GM12892 (cell line): ENCODE results near the gene ZNF784.

Source experiments
- DNase-seq: peaks from one replicate; pipeline ENCODE4 v3.0.0; 2011; ENCODE audit not compliant: insufficient read length
- FAIRE-seq: peaks from 2 replicates; lab custom pipeline; 2011; peaks lifted over from hg19 to GRCh38; lab: Jason Lieb, UNC
- POLR2A ChIP-seq: IDR thresholded peaks from 2 replicates; pipeline ENCODE4 v1.6.1; 2011; ENCODE audit warnings: low read depth, low read length, control low read depth
- POLR2AphosphoS5 ChIP-seq: IDR thresholded peaks from 2 replicates; pipeline ENCODE4 v1.6.1; 2011; ENCODE audit warnings: low read depth, low read length, control low read depth
- TAF1 ChIP-seq: IDR thresholded peaks from 2 replicates; pipeline ENCODE4 v1.6.1; 2011; ENCODE audit warnings: low read depth, mild to moderate bottlenecking, control low read depth, low read length, borderline replicate concordance

Gene ZNF784

DNA sequence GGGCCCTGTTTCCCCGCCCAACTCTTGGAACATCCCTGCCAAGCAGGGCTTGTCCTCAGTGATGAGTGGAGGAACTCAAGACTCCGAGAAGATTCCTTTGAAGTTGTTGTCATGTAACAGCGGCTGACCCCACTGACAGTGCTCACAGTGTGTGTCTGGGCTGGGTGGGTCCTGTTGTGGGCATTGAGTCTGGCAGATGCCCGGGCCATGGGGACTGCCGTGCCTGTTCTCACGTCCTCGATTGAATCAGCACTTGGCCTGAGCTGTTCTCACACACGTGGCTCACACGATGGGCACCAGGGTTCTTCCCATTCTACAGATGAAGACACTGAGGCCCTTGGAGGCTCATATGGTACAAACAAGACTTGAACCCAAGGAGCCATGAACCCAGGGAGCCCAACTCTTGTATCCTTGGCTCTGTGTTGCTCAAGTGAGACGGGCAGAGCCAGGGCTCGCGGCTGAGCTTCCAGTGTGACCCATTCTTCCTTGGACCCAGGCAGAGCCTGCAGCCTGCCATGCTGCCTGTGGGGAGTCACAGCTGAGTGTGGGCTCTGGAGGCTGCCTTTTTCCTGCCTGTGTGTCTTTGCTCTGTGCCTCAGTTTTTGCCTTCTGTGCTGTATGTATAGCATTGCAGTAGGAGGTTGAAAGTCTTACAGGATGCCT is 42.1 kb upstream of the ZNF784 start:
- TF ChIP-seq POLR2AphosphoS5 (peak; percentile 12; the same call in 1 of the 2 replicates), POLR2A (peak; percentile 44; the same call in 1 of the 2 replicates), TAF1 (no peak)
- no peak for DNase-seq
- FAIRE-seq, result no peak

DNA sequence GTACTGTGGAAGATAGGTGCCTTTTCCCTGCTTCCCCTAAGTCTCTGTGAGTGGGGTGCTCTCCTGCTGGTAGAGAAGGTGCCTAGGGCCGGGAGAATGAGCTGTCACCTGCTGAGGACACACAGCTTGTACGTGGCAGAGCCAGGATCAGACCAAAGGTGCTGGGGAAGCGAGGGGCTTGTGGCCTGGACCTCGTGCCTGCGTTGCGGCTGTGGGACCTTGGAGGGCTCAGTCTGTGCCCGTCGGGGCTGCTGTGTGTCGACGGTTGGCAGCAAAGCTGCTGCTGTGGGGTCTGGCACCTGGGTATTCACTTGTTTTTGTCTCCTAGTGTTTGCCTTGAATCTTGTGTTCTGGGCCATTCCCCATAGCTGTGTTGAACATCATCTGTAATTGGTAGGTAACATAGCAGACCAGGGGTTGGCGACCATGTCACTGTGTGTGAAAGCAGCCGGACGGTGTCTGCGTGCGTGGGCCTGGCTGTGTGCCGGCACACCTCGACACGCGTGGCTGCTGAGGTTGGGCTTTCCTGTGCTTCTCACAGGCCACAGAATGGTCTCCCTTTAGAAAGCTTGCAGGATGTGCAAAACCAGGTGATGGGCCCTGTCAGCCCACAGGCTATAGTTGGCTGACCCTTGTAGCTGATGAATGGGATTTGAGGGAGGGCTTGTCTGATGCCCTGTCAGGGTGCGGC is 39.6 kb upstream of the ZNF784 start:
- TF ChIP-seq POLR2AphosphoS5 (no peak; the same call in 1 of the 2 replicates), POLR2A (no peak; the same call in 1 of the 2 replicates), TAF1 (no peak)
- FAIRE-seq, result no peak
- no peak for DNase-seq

DNA sequence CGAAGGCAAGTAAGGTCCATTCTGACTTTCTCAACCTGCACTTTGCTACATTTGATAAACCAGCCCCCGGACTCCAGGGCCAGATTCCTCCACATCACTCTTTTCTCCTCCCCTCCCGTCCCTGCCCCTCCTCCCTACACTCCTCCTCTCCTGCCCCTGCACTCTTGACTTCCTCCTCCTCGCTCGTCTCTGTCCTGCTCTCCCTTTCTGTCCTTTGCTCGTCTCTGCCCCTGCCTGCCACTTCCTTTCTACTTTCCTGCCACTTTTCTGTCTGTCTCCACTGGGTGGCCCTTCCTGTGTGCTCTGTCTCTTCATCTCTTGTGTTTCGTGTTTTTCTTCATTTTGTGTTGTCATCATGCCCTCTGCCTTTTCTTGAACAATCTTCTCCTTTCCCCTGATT is 37.5 kb upstream of the ZNF784 start:
- FAIRE-seq (no peak), DNase-seq (no peak)
- no peak for TF ChIP-seq TAF1
- no peak for TF ChIP-seq POLR2AphosphoS5
- TF ChIP-seq POLR2A, result no peak

DNA sequence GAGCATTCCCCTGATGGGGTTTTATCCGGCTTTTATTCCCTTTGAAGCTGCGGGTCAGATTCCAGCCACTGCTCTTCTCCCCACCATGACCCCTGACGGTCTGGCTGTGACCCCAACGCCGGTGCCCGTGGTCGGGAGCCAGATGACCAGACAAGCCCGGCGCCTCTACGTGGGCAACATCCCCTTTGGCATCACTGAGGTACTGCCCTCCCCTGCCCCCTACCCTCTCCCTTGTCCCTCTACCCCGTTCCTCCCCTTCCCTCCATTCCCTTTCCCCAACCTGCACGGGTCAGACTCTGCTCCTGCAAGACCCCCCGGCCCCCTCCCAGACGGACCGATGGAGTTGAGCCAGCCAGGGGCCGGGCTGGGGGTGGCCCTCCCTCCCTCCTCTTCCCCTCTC is 36.6 kb upstream of the ZNF784 start:
- FAIRE-seq, result no peak
- TF ChIP-seq POLR2A (no peak), TAF1 (no peak), POLR2AphosphoS5 (no peak)
- DNase-seq, result no peak

DNA sequence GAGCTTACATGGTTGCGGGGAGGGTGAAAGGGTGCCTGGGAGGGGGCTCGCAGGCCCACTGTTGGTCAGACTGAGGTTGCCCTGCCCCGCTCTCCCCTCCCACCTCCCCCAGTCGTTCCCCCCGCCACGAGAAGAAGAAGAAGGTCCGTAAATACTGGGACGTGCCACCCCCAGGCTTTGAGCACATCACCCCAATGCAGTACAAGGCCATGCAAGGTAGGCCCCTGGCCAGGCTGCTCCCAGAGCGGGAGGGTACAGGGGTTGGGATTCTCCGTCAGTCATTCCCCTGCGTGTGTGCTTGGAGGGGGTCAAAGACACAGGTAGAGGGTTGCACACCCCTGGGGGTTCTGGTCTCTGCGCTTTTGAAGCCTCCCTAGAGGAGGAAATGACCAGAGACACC is 36.0 kb upstream of the ZNF784 start:
- TF ChIP-seq TAF1 (no peak), POLR2A (no peak), POLR2AphosphoS5 (no peak)
- FAIRE-seq (no peak), DNase-seq (no peak)

DNA sequence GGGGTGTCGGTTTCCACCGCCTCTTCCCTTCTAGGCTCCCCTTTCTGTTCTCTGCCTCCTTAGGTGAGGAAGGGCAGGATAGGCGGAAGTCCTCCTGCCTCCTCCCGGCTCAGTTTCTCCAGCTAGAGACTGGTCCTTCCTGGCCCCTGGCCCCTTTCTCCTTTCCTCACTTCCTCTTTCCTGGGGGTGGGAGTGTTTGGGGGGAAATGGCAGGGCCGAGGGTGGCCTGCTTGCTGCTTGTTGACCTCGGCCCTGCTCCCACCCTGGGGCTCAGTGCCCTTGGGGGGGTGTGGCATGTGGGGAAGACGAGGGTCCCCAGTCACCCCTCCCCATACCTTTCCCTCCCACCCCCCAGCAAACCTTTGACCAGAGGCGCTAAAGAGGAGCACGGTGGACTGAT is 35.5 kb upstream of the ZNF784 start:
- TF ChIP-seq TAF1 (no peak), POLR2A (no peak), POLR2AphosphoS5 (no peak)
- no peak for DNase-seq
- no peak for FAIRE-seq

DNA sequence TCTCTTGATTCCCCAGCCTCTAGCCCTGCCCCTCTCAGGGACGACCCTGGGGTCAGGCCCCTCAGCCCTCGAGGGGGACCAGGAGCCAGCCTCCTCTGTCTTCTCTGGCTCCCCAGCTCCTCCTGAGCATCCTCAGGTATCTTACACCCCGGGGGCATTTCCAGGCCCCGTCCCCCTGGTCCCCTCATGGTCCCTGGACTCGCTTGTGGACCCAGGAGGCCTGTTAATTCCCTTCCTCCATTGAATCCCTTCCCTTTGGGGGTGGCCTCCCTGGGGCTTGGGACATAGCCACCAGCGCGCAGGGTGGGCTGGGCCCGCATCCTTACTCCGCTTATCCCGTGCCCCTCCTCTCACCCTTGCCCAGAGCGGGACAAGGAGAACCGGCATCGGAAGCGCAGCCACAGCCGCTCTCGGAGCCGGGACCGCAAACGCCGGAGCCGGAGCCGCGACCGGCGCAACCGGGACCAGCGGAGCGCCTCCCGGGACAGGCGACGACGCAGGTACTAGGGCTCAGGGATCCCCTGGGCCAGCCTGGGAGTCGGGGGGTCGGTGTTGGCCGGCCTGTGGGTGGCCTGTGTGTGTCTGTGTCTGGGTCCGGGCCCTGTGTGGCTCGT is 34.6 kb upstream of the ZNF784 start:
- TF ChIP-seq POLR2AphosphoS5 (no peak), POLR2A (no peak), TAF1 (no peak)
- FAIRE-seq, result no peak
- no peak for DNase-seq

DNA sequence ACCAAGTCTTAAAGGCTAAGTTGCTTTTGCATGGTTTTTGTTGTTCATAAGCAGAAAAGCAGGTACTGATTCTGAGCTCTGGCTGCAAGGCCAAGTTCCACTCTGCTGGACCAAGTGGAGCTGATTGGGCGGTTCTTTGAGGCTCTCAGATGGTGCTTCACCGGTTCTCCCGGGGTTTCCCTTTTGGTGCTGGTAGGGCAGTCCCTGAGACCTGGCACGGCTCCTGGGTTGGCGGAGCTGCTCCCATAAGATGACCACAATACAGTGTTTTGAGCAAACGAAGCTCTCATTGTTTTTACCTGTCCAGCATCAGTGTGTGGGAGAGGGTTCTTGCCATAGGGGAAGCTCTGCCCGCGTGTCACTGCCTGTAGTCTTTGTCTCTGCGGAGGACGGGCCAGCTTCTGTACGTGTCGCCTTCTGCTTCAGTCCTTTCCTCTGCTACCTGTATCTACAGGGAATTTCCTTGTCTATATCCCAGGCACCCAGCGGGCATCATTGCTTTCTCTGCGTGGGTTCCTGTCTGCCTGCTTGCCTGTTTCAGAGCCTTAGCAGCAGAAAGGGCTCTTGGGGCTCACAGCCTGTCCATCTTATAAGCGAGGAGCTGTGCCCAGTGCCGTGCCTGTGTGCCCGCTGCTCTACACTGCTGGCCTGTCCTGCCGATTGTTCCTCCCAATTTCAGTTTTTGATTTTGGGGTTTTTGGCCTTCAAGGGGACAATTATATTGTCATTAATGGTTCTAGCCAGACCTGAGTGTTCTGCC is 32.8 kb upstream of the ZNF784 start:
- FAIRE-seq (peak; percentile 79), DNase-seq (no peak)
- no peak; the same call in 1 of the 2 replicates for TF ChIP-seq POLR2A
- TF ChIP-seq POLR2AphosphoS5, result no peak
- no peak for TF ChIP-seq TAF1

DNA sequence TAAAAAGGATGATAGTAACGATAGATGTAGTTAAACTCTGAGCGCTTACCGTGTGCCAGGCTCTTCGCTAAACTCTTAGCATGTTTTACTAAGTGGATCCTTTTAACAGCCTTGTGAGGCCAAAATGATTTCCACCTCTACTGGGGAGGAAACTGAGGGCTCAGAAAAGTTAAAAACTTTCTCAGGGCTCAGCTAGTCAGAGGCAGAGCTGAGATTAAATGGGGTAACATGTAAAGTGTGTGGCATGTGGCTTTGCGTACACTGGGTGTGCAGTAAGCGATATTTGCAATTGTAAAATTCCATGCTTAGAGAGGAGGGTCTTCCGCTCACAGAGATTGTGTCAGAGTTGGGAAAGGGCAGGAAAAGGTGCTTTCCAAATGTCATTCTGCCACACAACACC is 32.2 kb upstream of the ZNF784 start:
- DNase-seq (no peak), FAIRE-seq (peak; percentile 74)
- TF ChIP-seq TAF1, result no peak
- TF ChIP-seq POLR2A, result no peak
- TF ChIP-seq POLR2AphosphoS5, result no peak

DNA sequence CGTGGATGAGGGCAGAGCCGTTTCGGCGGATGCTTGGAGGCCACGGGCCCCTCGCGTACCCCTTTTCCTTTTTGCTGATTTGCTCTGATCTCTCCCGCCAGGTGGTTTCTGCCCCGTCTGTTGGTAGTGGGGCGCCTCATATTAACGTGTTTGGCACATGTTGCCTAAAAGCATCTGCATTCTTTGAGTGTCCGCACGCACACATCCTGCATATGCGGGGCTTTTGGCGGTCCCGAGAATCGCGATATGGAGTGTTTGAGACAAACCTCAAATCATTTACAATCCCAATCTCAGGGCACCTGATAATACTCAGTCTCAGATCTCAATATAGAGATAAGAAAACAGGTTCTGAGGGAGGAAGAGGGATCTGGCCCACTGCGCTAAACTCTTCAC is 31.3 kb upstream of the ZNF784 start:
- TF ChIP-seq TAF1, result 0 out of 2 replicates have a peak, but pooled peaks have one; percentile 53
- TF ChIP-seq POLR2AphosphoS5, result no peak
- TF ChIP-seq POLR2A, result no peak
- FAIRE-seq, result no peak
- DNase-seq, result no peak
